T-helper 1 cell treated with Interleukin-12 subunit alpha and Interleukin-12 subunit beta and Interleukin-4 antibody, amounts not matched to agents 30 μg/mL and 1 μg/mL, for 36 hours (primary cell): ENCODE data around the gene NBR1.
"Not testable (repeated sequence)": the region's sequence is repeated elsewhere in the genome, so short reads cannot be mapped to it uniquely, and the experiment has no call there.

Experiments
- H3K27ac Mint-ChIP-seq: one replicate; pipeline ENCODE4 v1.8.0; 2021; ENCODE audit warnings: mild to moderate bottlenecking, mixed read lengths
- H3K27me3 Mint-ChIP-seq: one replicate; pipeline ENCODE4 v1.8.0; 2021; ENCODE audit warnings: low read depth, mixed read lengths
- H3K36me3 Mint-ChIP-seq: one replicate; pipeline ENCODE4 v1.8.0; 2021; ENCODE audit warnings: low read depth, mixed read lengths
- H3K4me1 Mint-ChIP-seq: one replicate; pipeline ENCODE4 v1.8.0; 2021; ENCODE audit warnings: low read depth, mixed read lengths
- H3K4me3 Mint-ChIP-seq: one replicate; pipeline ENCODE4 v1.8.0; 2021; ENCODE audit warnings: mild to moderate bottlenecking, moderate library complexity, mixed read lengths
- H3K9me3 Mint-ChIP-seq: one replicate; pipeline ENCODE4 v1.8.0; 2021; ENCODE audit warnings: mixed read lengths

NBR1 gene, protein sequence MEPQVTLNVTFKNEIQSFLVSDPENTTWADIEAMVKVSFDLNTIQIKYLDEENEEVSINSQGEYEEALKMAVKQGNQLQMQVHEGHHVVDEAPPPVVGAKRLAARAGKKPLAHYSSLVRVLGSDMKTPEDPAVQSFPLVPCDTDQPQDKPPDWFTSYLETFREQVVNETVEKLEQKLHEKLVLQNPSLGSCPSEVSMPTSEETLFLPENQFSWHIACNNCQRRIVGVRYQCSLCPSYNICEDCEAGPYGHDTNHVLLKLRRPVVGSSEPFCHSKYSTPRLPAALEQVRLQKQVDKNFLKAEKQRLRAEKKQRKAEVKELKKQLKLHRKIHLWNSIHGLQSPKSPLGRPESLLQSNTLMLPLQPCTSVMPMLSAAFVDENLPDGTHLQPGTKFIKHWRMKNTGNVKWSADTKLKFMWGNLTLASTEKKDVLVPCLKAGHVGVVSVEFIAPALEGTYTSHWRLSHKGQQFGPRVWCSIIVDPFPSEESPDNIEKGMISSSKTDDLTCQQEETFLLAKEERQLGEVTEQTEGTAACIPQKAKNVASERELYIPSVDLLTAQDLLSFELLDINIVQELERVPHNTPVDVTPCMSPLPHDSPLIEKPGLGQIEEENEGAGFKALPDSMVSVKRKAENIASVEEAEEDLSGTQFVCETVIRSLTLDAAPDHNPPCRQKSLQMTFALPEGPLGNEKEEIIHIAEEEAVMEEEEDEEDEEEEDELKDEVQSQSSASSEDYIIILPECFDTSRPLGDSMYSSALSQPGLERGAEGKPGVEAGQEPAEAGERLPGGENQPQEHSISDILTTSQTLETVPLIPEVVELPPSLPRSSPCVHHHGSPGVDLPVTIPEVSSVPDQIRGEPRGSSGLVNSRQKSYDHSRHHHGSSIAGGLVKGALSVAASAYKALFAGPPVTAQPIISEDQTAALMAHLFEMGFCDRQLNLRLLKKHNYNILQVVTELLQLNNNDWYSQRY

DNA sequence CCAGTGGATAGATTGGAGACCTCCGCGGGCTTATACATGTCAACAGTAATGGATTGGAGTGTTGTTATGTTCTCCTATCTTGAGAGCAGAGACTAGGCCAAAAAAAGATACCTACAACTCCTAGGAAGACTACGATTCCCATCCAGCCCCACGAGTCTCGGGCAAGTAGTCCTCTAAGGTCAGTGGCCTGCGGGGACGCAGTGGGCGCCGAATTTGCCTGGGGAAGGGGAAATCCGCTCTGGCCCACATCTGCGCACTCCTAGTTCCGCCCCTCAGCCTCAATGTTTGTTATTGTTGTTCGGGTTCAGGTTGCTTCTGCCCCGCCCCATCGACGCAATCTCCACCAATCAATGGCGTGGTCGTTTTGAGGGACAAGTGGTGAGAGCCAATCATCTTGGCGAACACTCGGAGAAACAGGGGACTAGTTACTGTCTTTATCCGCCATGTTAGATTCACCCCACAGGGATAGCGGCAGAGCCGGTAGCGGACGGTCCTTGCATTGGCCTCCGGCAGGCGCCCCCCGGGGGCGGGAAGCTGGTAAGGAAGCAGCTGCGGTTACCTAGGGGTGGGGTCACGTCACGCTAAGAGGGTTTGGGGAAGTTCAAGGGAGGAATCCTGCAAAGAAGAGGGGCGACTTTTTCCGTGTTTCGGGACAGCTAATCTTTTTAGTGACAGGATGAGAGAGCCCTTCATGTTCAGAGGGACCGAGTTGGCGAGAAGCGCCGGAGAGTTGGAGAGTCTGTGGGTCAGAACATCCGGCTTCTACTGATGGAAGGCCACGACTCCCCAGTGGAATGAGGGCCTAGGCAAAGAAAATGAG, at the start of gene NBR1:
TSS of gene NBR1 (plus strand) at position 449 of the 820 bp plus-strand sequence. CDS start 4,586 bp downstream, outside the sequence.
- Mint-ChIP-seq H3K36me3 (peaks cover 16% of the 10 kb centered on the region), H3K27me3 (no peaks in the 10 kb centered on the region), H3K27ac (no peak within 1 kb of the TSS), H3K4me1 (peaks cover 28% of the 10 kb centered on the region), H3K4me3 (no peak within 1 kb of the TSS), H3K9me3 (no peaks in the 10 kb centered on the region)

DNA sequence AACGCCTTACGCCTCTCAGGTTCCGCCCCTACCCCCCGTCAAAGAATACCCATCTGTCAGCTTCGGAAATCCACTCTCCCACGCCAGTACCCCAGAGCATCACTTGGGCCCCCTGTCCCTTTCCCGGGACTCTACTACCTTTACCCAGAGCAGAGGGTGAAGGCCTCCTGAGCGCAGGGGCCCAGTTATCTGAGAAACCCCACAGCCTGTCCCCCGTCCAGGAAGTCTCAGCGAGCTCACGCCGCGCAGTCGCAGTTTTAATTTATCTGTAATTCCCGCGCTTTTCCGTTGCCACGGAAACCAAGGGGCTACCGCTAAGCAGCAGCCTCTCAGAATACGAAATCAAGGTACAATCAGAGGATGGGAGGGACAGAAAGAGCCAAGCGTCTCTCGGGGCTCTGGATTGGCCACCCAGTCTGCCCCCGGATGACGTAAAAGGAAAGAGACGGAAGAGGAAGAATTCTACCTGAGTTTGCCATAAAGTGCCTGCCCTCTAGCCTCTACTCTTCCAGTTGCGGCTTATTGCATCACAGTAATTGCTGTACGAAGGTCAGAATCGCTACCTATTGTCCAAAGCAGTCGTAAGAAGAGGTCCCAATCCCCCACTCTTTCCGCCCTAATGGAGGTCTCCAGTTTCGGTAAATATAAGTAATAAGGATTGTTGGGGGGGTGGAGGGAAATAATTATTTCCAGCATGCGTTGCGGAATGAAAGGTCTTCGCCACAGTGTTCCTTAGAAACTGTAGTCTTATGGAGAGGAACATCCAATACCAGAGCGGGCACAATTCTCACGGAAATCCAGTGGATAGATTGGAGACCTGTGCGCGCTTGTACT, 45.7 kb upstream of the NBR1 start, which contains the start of gene BRCA1:
TSS of gene BRCA1 (minus strand) at position 232 of the 834 bp plus-strand sequence. CDS start 1,268 bp downstream, outside the sequence.
- H3K36me3 Mint-ChIP-seq: peaks cover 13% of the 10 kb centered on the region
- H3K27ac Mint-ChIP-seq: peak within 1 kb of the TSS; percentile 97
- peak within 1 kb of the TSS; percentile 98 for H3K4me3 Mint-ChIP-seq
- H3K27me3 Mint-ChIP-seq: no peaks in the 10 kb centered on the region
- peaks cover 19% of the 10 kb centered on the region for H3K4me1 Mint-ChIP-seq
- H3K9me3 Mint-ChIP-seq: no peaks in the 10 kb centered on the region

DNA sequence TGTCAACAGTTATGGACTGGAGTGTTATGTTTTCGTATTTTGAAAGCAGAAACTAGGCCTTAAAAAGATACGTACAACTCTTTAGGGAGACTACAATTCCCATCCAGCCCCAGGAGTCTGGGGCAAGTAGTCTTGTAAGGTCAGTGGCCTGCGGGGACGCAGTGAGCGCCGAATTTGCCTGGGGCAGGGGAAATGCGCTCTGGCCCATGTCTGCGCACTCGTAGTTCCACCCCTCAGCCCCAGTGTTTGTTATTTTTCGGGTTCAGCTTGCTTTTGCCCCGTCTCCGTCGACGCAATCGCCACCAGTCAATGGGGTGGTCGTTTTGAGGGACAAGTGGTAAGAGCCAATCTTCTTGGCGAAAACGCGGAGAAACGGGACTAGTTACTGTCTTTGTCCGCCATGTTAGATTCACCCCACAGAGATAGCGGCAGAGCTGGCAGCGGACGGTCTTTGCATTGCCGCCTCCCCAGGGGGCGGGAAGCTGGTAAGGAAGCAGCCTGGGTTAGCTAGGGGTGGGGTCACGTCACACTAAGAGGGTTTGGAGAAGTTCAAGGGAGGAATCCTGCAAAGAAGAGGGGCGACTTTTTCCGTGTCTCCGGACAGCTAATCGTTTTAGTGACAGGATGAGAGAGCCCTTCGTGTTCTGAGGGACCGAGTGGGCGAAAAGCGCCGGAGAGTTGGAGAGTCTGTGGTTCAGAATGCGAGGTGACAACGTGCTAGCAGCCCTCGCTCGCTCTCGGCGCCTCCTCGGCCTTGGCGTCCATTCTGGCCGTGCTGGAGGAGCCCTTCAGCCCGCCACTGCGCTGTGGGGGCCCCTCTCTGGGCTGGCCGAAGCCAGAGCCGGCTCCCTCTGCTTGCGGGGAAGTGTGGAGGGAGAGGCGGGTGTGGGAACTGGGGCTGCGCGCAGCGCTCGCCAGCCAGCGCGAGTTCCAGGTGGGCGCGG, 44.8 kb upstream of the NBR1 start:
- Mint-ChIP-seq H3K27me3 (no peaks in the 10 kb centered on the region), H3K4me1 (peaks cover 19% of the 10 kb centered on the region), H3K27ac (peak overlapping the region; percentile 97), H3K4me3 (peak overlapping the region; percentile 98), H3K36me3 (peaks cover 15% of the 10 kb centered on the region), H3K9me3 (no peaks in the 10 kb centered on the region)

DNA sequence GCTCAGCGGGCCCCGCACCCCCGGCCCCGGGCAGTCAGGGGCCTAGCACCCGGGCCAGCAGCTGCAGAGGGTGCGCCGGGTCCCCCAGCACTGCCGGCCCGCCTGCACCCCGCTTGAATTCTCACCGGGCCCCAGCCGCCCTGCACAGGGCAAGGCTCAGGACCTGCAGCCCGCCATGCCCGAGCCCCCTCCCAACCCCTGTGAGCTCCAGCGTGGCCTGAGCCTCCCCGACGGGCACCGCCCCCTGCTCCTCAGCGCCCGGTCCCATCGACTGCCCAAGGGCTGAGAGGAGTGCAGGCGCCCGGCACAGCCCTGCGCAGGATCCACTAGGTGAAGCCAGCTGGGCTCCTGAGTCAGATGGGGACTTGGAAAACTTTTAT, 44.1 kb upstream of the NBR1 start:
- H3K27me3 Mint-ChIP-seq: no peaks in the 10 kb centered on the region
- H3K9me3 Mint-ChIP-seq: no peaks in the 10 kb centered on the region
- peak overlapping the region; percentile 52 for H3K27ac Mint-ChIP-seq
- peaks cover 14% of the 10 kb centered on the region for H3K36me3 Mint-ChIP-seq
- peaks cover 19% of the 10 kb centered on the region for H3K4me1 Mint-ChIP-seq
- H3K4me3 Mint-ChIP-seq: peak overlapping the region; percentile 67

DNA sequence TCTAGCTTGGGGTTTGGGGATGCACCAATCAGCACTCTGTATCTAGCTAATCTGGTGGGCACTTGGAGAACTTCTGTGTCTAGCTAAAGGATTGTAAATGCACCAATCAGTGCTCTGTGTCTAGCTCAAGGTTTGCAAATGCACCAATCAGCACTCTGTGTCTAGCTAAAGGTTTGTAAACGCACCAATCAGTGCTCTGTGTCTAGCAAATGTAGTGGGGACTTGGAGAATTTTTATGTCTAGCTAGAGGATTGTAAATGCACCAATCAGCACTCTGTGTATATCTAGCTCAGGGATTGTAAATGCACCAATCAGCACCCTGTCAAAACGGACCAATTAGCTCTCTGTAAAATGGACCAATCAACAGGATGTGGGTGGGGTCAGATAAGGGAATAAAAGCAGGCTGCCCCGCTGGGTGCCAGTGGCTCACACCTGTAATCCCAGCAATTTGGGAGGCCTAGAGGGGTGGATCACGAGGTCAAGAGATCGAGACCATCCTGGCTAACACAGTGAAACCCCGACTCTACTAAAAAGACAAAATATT, 43.6 kb upstream of the NBR1 start:
- H3K4me1 Mint-ChIP-seq: peaks cover 17% of the 10 kb centered on the region
- H3K27me3 Mint-ChIP-seq, H3K9me3 Mint-ChIP-seq: not testable (repeated sequence)
- H3K36me3 Mint-ChIP-seq: peaks cover 14% of the 10 kb centered on the region
- peak overlapping the region; percentile 52 for H3K27ac Mint-ChIP-seq
- peak overlapping the region; percentile 67 for H3K4me3 Mint-ChIP-seq

DNA sequence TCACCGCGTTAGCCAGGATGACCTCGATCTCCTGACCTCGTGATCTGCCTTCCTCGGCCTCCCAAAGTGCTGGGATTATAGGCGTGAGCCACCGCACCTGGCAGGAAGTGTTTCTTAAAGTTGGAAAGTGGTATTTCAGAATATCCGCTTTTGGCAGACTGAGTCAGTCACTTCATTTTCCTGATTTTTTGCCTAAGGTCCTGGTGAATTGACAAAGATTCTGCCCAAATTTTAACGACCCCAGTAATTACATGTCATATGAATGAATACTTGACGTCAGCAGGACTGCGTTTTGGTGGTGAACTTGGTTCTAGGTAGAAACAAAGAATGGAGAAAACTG, 41.4 kb upstream of the NBR1 start:
- no peaks in the 10 kb centered on the region for H3K9me3 Mint-ChIP-seq
- H3K4me1 Mint-ChIP-seq: peaks cover 10% of the 10 kb centered on the region
- no peak overlapping the region for H3K27ac Mint-ChIP-seq
- H3K27me3 Mint-ChIP-seq: no peaks in the 10 kb centered on the region
- H3K4me3 Mint-ChIP-seq: no peak overlapping the region
- peaks cover 21% of the 10 kb centered on the region for H3K36me3 Mint-ChIP-seq

DNA sequence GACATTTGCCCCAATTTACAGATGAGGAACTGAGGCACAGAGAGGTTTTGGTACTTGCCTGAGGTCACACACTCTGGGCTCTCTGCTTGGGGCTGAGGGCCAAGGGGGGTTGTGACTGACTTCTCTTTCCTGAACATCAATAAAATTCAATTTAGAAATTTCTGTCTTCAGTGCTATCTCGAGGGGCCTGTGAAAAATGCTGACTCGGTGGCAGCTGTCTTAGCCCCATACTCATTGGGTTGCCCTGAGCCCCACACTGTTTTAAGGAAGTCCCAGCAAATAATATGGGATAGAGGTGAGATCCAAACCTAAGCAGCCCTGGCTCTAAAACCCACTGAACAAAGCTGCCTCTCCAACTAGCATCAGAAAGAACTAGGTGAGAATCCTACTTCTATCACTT, 38.9 kb upstream of the NBR1 start:
- no peak overlapping the region for H3K4me3 Mint-ChIP-seq

DNA sequence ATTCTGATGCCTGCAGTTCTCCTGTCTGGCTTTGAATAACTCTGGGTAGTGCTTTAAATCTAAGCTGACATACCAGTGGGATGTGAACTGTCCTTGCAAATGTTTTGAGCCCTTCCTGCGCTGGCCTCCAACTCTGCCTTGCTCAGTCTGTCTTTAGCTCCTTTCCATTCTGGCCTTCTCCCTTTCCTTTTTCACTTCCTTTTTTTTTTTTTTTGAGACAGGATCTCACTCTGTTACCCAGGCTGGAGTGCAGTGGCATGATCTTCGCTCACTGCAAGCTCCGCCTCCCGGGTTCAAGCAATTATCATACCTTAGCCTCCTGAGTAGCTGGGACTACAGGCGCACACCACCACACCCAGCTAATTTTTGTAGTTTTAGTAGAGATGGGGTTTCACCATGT, 37.6 kb upstream of the NBR1 start:
- H3K9me3 Mint-ChIP-seq, H3K4me3 Mint-ChIP-seq, H3K27me3 Mint-ChIP-seq, H3K4me1 Mint-ChIP-seq, H3K27ac Mint-ChIP-seq: not testable (repeated sequence)
- H3K36me3 Mint-ChIP-seq: peaks cover 10% of the 10 kb centered on the region

More for the DNA sequence above, 38.9 kb upstream of the NBR1 start:
- H3K27ac Mint-ChIP-seq: no peak overlapping the region
- H3K9me3 Mint-ChIP-seq: no peaks in the 10 kb centered on the region
- peaks cover 16% of the 10 kb centered on the region for H3K36me3 Mint-ChIP-seq
- no peaks in the 10 kb centered on the region for H3K27me3 Mint-ChIP-seq
- H3K4me1 Mint-ChIP-seq: peaks cover 10% of the 10 kb centered on the region

DNA sequence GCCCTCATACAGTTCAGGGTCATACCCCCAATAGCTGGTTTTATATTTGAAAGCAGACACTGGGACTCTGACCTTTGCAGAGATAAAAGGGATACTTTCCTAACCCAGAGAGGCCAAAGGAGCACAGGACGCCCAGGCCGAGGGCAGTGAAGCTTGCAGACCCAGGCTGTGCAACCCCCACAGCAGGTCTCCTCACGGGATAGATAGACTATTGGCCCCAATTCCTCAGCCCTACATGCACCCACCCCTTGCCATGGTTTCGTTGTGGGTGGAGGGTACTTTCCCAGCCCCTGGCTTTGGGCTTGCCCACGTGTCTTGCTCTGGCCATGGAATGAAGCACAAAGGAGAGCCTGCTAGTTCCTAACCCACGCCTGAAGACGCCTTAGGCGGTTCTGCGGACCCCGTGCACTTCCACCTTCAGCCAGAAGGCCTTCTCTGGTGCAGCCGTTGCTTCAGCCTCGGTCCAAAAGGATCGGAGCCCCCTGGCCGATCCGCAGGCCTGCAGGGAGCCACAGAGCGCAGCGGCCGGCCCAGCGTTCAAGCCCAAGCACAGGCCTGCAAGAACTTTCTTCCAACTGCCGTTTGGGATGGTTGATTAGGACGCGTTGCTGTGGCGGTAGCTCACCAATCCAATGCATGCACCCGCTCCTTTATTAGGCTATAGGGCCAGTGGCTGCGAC, 36.1 kb upstream of the NBR1 start:
- Mint-ChIP-seq H3K27ac (no peak overlapping the region), H3K27me3 (no peaks in the 10 kb centered on the region), H3K4me1 (peaks cover 6% of the 10 kb centered on the region), H3K9me3 (no peaks in the 10 kb centered on the region), H3K4me3 (no peak overlapping the region), H3K36me3 (peaks cover 9% of the 10 kb centered on the region)

DNA sequence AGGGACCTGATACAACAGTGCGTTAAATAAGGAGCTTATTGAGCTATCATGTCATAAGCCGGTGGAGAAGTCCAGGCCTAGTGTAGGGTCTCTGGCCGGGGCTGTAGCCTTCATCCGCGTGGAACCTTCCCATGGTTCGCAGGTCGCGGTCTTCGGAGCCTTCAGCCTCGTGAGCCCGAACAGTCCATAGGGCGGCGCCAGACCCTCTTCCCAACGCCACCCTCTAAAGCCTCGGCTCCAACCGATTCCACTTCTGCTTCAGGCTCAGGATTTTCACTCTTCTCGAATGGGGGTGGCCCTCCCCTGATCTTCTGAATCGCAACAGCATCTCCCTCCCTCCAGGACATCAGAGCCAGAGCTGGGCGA, 35.6 kb upstream of the NBR1 start:
- no peak overlapping the region for H3K4me3 Mint-ChIP-seq
- peaks cover 9% of the 10 kb centered on the region for H3K36me3 Mint-ChIP-seq
- H3K27me3 Mint-ChIP-seq: no peaks in the 10 kb centered on the region
- no peaks in the 10 kb centered on the region for H3K9me3 Mint-ChIP-seq
- H3K4me1 Mint-ChIP-seq: peaks cover 6% of the 10 kb centered on the region
- H3K27ac Mint-ChIP-seq: no peak overlapping the region

DNA sequence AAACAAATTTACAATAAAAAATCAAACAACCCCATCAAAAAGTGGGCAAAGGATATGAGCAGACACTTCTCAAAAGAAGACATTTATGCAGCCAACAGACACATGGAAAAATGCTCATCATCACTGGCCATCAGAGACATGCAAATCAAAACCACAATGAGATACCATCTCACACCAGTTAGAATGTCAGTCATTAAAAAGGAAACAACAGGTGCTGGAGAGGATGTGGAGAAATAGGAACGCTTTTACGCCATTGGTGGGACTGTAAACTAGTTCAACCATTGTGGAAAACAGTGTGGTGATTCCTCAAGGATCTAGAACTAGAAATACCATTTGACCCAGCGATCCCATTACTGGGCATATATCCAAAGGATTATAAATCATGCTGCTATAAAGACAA, 34.4 kb upstream of the NBR1 start:
- not testable (repeated sequence) for H3K4me3 Mint-ChIP-seq, H3K27me3 Mint-ChIP-seq, H3K4me1 Mint-ChIP-seq, H3K9me3 Mint-ChIP-seq, H3K36me3 Mint-ChIP-seq
- H3K27ac Mint-ChIP-seq: peak overlapping the region; percentile 6

DNA sequence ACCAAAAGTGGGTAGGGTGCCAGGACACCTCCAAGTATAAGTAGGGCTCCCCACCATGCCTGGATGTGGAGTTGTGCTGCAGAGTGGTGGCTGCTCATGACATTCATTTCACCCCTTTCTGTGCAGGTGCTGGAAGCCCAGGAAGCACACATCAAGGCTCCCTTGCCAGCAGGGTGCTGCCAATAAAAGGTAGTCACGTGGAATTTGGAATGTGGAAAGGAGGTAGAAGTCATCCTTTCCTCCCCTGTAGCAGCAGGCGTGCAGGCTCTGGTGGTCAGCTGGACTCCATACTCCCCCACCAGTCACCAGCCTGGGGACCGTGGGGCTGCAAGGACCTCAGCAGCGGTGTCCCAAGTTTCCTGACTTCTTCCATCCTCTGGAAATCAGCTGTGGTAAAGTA, 32.5 kb upstream of the NBR1 start:
- H3K4me1 Mint-ChIP-seq, H3K9me3 Mint-ChIP-seq, H3K4me3 Mint-ChIP-seq, H3K27ac Mint-ChIP-seq, H3K36me3 Mint-ChIP-seq, H3K27me3 Mint-ChIP-seq: not testable (repeated sequence)
